GM12891 (cell line): ENCODE data around the gene RASA3.

Experiments used
- PAX5 ChIP-seq: IDR thresholded peaks from 2 replicates; pipeline ENCODE4 v1.6.1; 2011; ENCODE audit warnings: low read length, moderate library complexity, mild to moderate bottlenecking; ENCODE audit not compliant: insufficient read depth, severe bottlenecking
- POLR2A ChIP-seq: IDR thresholded peaks from 2 replicates; pipeline ENCODE4 v1.6.1; 2011; ENCODE audit warnings: low read depth, low read length, control low read depth
- POLR2AphosphoS5 ChIP-seq: IDR thresholded peaks from 2 replicates; pipeline ENCODE4 v1.6.1; 2011; ENCODE audit warnings: low read depth, low read length, control low read depth
- POU2F2 ChIP-seq: IDR thresholded peaks from 2 replicates; pipeline ENCODE4 v1.6.1; 2011; ENCODE audit warnings: low read depth, mild to moderate bottlenecking, control low read depth, low read length, moderate library complexity
- SPI1 ChIP-seq: IDR thresholded peaks from 2 replicates; pipeline ENCODE4 v1.6.1; 2011; ENCODE audit warnings: low read depth, low read length, control low read depth
- TAF1 ChIP-seq: IDR thresholded peaks from 2 replicates; pipeline ENCODE4 v1.6.1; 2011; ENCODE audit warnings: low read depth, low read length, control low read depth

DNA sequence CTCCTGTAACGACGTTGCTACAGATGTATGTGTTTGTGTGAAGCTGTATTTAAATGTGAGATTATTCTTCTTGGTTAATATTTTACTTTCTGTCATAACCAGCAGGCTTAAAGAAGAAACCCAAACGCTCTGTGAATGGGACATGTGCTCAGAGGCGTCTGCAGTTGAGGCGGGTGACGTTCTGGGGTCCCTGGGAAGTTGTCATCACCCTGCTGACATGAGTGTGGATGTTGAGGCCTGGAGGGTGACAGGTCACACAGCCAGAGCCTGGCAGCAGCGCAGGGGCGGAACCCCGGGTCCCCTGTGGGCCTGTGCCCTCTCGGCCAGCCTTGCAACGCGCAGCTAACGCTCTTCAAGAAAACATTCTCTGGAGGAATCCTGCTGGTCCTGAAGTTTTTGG lies 16.6 kb downstream of the RASA3 start:
- TF ChIP-seq POLR2A, result no peak
- TF ChIP-seq POLR2AphosphoS5, result no peak
- no peak for TF ChIP-seq TAF1
- TF ChIP-seq POU2F2, result no peak
- no peak for TF ChIP-seq SPI1
- no peak for TF ChIP-seq PAX5
